ENCODE measurements around the gene SIK3.
"Not testable (repeated sequence)": the region's sequence is repeated elsewhere in the genome, so short reads cannot be mapped to it uniquely, and the experiment has no call there.

The SIK3 gene

GRCh38 chr11:117075186-117075585 is 23.0 kb downstream of the SIK3 start:
- FAIRE-seq, result no peak

GRCh38 chr11:117074119-117074518 is 24.1 kb downstream of the SIK3 start:
- no peak for FAIRE-seq

DNA sequence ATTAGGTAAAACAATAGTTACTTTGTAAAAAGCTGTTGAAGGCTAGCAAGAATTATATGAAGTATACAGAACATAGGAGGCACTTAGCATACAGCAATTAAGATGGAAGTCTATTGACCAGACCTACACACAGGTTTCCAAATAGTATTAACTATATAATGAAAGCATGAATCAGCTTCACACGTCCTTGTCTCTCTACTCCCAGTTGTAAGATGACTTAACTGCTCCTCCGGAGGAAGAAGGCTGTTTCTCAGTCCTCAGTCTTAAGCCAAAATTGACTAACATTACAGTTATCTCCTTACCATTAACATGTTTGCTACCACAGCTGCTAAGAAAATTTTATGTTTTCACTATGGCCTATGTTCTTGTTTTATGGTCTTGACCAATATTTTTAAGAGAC is 24.7 kb downstream of the SIK3 start:
- FAIRE-seq, result no peak

DNA sequence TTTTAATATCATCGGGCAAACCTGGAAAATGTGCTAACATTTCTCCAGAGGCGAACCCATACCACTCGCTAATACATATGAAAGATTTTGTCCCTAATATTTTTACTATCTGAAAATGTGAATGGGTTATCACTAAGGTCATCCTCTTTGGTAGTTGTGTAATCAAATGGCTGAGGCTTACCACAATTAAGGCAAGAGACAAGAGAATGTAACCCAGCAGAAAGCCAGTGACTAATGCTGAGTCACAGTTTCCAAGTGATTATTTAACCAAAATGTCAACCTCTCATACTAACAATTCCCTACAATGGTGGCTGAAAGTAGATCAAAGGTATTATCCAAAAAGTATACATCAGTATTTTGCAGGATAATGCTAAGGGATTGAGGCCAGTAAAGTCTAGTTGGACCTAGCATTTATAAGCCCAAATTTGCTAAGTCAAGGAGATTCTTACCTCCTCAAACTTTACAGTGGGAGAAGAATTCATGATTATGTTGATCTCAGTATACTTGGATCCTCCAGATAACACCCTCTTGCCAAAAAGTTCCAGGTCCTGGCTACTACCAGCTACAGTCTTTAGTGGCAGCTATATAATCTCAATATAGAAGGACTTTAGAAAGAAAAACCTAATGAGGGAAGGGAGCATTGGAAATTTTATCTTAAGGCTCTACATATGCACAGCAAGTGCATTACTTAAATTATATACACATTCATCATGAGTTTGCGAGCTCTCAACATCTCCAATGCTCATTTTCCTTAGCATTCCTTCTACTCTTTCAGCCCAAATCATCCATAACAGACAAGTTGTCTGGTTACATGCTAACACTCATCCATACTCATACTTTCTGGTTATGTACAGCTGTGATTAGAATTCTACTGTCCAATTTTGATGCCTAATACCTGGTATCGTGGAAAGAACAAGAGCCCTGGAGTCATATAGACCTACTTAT is 25.4 kb downstream of the SIK3 start:
- no peak for FAIRE-seq

GRCh38 chr11:117071344-117071787 is 26.9 kb downstream of the SIK3 start:
- FAIRE-seq, result no peak

DNA sequence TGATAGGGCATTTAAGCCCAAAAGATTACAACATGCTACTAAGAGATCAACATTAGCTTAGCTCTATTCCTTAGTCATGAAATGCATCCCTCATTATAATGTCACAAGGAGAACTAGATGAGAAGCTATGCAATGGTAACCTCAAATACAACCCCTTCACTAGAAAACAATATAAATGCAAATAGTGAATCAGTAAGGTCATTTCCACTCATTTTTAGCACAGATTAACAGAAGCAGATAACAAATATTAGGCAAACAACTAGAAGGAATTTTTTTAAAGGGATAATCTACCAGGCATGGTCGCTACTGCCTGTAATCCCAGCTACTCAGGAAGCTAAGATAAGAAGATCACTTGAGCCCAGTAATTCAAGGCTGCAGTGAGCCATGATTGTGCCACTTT is 28.2 kb downstream of the SIK3 start:
- no peak for FAIRE-seq

- FAIRE-seq, result no peak
These were observed 29.8 kb downstream of the SIK3 start for GRCh38 chr11:117068303-117068860.

- FAIRE-seq, result peak; percentile 45
These were observed 31.3 kb downstream of the SIK3 start for GRCh38 chr11:117066959-117067358.

- no peak for FAIRE-seq
These were observed 34.0 kb downstream of the SIK3 start for GRCh38 chr11:117064275-117064674.

GRCh38 chr11:117062498-117062897 is 35.7 kb downstream of the SIK3 start:
- no peak for FAIRE-seq

DNA sequence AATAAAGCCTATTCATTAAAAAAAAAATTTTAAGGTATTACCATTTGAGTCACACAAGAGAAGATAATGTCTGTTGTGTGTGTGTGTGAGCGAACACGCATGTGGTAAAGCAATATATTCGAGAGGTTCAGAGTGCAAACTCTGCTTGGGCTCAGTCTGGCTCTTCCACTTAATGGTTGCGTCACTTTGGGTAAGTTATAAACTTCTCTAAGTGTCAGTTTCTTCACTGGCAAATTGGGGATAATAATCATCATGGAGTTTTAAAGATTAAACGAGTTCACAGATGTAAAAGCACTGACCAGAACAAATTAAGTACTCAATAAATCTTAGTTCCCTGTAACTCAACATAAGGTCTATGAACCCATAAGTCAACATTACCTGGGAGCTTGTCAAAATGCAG is 37.0 kb downstream of the SIK3 start:
- FAIRE-seq, result no peak

- no peak for FAIRE-seq
These were observed 38.5 kb downstream of the SIK3 start for GRCh38 chr11:117059611-117060148.

GRCh38 chr11:117058761-117059261 is 39.4 kb downstream of the SIK3 start:
- FAIRE-seq, result no peak

- no peak for FAIRE-seq
These were observed 40.5 kb downstream of the SIK3 start for GRCh38 chr11:117057727-117058126.

- FAIRE-seq, result no peak
These were observed 40.9 kb downstream of the SIK3 start for GRCh38 chr11:117057317-117057716.

GRCh38 chr11:117055469-117055868 is 42.8 kb downstream of the SIK3 start:
- no peak for FAIRE-seq

DNA sequence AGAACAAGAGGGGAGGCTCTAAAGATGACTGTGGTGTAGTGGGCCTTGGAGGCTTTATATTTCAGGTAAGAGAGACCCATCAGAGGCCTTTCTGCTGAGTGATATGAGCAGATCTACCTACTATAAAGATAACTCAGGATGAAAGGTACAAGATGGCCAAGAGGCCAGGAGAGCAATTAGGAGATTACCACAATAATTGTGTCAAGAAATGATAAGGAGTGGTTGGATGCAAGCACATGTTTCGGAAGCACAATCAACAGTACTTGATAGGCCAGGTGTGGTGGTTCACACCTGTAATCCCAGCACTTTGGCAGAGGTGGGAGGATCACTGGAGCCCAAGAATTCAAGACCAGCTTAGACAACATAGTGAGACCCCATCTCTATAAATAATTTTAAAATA is 43.8 kb downstream of the SIK3 start:
- no peak for FAIRE-seq

GRCh38 chr11:117052196-117053149 is 45.8 kb downstream of the SIK3 start:
- no peak for FAIRE-seq

GRCh38 chr11:117050121-117050520 is 48.1 kb downstream of the SIK3 start:
- FAIRE-seq, result not testable (repeated sequence)

- FAIRE-seq, result not testable (repeated sequence)
These were observed 51.6 kb downstream of the SIK3 start for GRCh38 chr11:117046627-117047026.

DNA sequence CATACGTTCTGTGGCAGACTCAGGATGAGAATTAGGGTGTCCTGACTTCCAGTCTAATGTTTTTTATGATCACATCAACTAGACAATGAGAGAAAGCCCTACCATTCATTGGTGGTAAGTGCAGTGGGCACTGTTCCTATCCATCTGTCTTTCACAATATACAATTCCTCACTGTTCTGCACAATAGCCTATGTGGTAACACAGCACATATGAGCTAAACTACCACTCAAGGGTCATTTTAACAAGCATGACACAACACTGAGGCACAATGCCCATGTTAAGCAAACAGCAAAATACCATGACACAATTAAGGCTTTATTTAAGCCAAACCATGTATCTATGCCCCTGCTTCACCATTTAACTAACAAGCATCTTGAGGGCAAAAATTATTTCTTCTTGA is 52.3 kb downstream of the SIK3 start:
- FAIRE-seq, result no peak

DNA sequence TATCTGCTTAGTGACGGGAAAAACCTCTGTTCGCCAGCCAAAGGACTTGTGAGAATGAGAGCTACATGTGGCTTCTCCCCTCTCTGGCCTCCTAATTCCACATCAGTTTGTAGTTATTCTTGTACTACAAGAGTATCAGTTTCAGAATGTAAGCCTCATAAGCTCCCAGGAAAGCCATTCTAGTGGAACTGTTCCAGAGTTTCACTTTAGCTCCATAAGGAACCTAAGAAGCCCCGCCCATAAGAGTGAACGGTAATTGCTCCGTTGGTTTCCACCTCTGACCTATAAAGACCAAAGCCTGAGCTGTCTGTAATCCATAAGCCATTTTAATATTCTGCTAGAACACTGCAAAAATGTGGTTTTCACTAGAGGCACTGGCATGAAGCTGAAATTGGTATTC is 53.0 kb downstream of the SIK3 start:
- peak; percentile 55 for FAIRE-seq

Data from colon (tissue), 2 donors.